HCT116 (cell line): ENCODE data around the gene SLC16A7. TPM values are rescaled to one million over a fixed set of nuclear protein-coding genes. Genes with fewer than 3 reads are reported as not detected.

Experiments used
- ATAC-seq: fragments of 200-7000 bp; cut with Tn5 transposase; 2 replicates; pipeline ENCODE4 v1.9.1; 2020; ENCODE audit warnings: mild to moderate bottlenecking, moderate library complexity
- BruUV-seq: library from RNA; stranded (reverse); fragments of 400-500 nt; replicated peaks from 2 replicates; lab custom pipeline; 2021; lab: Mats Ljungman, UMichigan
- CTCF ChIA-PET: fragments of 300-600 bp; sonication (Branson Sonifier 250); formaldehyde crosslinking; loops from one replicate; lab custom pipeline; 2021; ENCODE audit warnings: antibody characterized with exemption; lab: Charles Lee
- POLR2A ChIA-PET: fragments of 300-600, 350-600 bp; sonication (Branson Sonifier 250); formaldehyde crosslinking; loops from one replicate; lab custom pipeline; 2021; ENCODE audit warnings: antibody characterized with exemption; lab: Charles Lee
- RAD21 ChIA-PET, 2 experiments: fragments of 300-600 bp; sonication (Branson Sonifier 250); formaldehyde crosslinking; loops; one replicate each; lab custom pipeline; 2023; ENCODE audit warnings: low total read pairs in 2 of 2; ENCODE audit not compliant: uncharacterized antibody in 2 of 2, unreplicated experiment in 2 of 2, low non-redundant PET in 1 of 2; lab: Charles Lee
- DNase-seq: peaks from one replicate; pipeline ENCODE4 v3.0.0-alpha.2; 2010; ENCODE audit warnings: low read depth, low spot score
- H2AFZ ChIP-seq: fragments of 200-600 bp; shearing (Covaris generic), sonication (generic); 2 replicates; pipeline ENCODE4 v1.6.1; 2017; ENCODE audit warnings: low read depth, mixed run types, mixed read lengths, antibody characterized with exemption, low read length; ENCODE audit not compliant: poor library complexity, severe bottlenecking
- H3K27ac ChIP-seq: 2 replicates; pipeline ENCODE4 v1.5.1; 2012; ENCODE audit warnings: low read depth, low read length
- H3K27me3 ChIP-seq: fragments of 200-600 bp; sonication (generic); 2 replicates; pipeline ENCODE4 v1.6.1; 2016; ENCODE audit warnings: mixed run types, low read length, mixed read lengths; ENCODE audit not compliant: insufficient read depth
- H3K36me3 ChIP-seq, 2 experiments: fragments of 200-500 bp in 1 of 2; fragments of 200-600 bp in 1 of 2; sonication (Bioruptor generic) in 1 of 2; sonication (generic) in 1 of 2; 2 replicates each; pipeline versions ENCODE4 v1.5.1 to v1.6.1; 2014 to 2016; ENCODE audit warnings: low read length in 2 of 2, inconsistent platforms in 1 of 2, mixed read lengths in 1 of 2, mixed run types in 1 of 2; ENCODE audit not compliant: insufficient read depth in 2 of 2, control insufficient read depth in 1 of 2
- H3K4me1 ChIP-seq, 2 experiments: fragments of 200-600 bp in 1 of 2; sonication (generic) in 1 of 2; 2 replicates each; pipeline versions ENCODE4 v1.5.1 to v1.6.1; 2012 to 2017; ENCODE audit warnings: low read length in 2 of 2, inconsistent platforms in 1 of 2, mild to moderate bottlenecking in 1 of 2, mixed read lengths in 1 of 2, mixed run types in 1 of 2, moderate library complexity in 1 of 2; ENCODE audit not compliant: insufficient read depth in 2 of 2, control insufficient read depth in 1 of 2
- H3K4me2 ChIP-seq: fragments of 200-600 bp; sonication (generic); 2 replicates; pipeline ENCODE4 v1.6.1; 2017; ENCODE audit warnings: mixed run types, low read length, mixed read lengths
- H3K4me3 ChIP-seq, 2 experiments: fragments of 200-600 bp in 1 of 2; sonication (generic) in 1 of 2; replicated peaks in 1 of 2; 2 replicates each; pipeline ENCODE4 v1.5.1; 2011 to 2016; ENCODE audit warnings: low read length in 2 of 2, control low read depth in 1 of 2, low read depth in 1 of 2, mild to moderate bottlenecking in 1 of 2, mixed read lengths in 1 of 2, mixed run types in 1 of 2
- H3K79me2 ChIP-seq: fragments of 200-600 bp; sonication (generic); 2 replicates; pipeline ENCODE4 v1.6.1; 2017; ENCODE audit warnings: mild to moderate bottlenecking, mixed run types, low read length, moderate library complexity, mixed read lengths; ENCODE audit not compliant: insufficient read depth
- H3K9ac ChIP-seq: fragments of 200-600 bp; sonication (generic); 2 replicates; pipeline ENCODE4 v1.6.1; 2016; ENCODE audit warnings: low read length, mixed read lengths
- H3K9me2 ChIP-seq: fragments of 200-600 bp; sonication (generic), shearing (Covaris generic); 2 replicates; pipeline ENCODE4 v1.6.1; 2017; ENCODE audit warnings: mixed run types, mild to moderate bottlenecking, moderate library complexity; ENCODE audit not compliant: insufficient read depth
- H3K9me3 ChIP-seq, 2 experiments: fragments of 200-500 bp in 1 of 2; fragments of 200-600 bp in 1 of 2; sonication (Bioruptor generic) in 1 of 2; sonication (generic) in 1 of 2; 2 replicates each; pipeline ENCODE4 v1.6.1; 2014 to 2017; ENCODE audit warnings: low read length in 2 of 2, mixed read lengths in 2 of 2, inconsistent platforms in 1 of 2, low read depth in 1 of 2, mild to moderate bottlenecking in 1 of 2, mixed run types in 1 of 2, moderate library complexity in 1 of 2; ENCODE audit not compliant: control insufficient read depth in 1 of 2, insufficient read depth in 1 of 2
- H4K20me1 ChIP-seq: fragments of 200-600 bp; sonication (generic), shearing (Covaris generic); 2 replicates; pipeline ENCODE4 v1.6.1; 2017; ENCODE audit warnings: mixed run types, mild to moderate bottlenecking, moderate library complexity; ENCODE audit not compliant: insufficient read depth
- CEBPB ChIP-seq: IDR thresholded peaks from 2 replicates; pipeline ENCODE4 v1.6.1; 2012; ENCODE audit warnings: low read depth
- EGR1 ChIP-seq: IDR thresholded peaks from 2 replicates; pipeline ENCODE4 v1.6.1; 2012; ENCODE audit warnings: low read depth
- EZH2 ChIP-seq: fragments of 200-600 bp; sonication (generic); IDR thresholded peaks from 2 replicates; pipeline ENCODE4 v1.6.1; 2017; ENCODE audit warnings: antibody characterized with exemption, mixed run types
- JUND ChIP-seq: IDR thresholded peaks from 2 replicates; pipeline ENCODE4 v1.6.1; 2012
- POLR2AphosphoS5 ChIP-seq: IDR thresholded peaks from 2 replicates; pipeline ENCODE4 v1.6.1; 2011; ENCODE audit warnings: mild to moderate bottlenecking, low read depth, low read length, moderate library complexity
- RAD21 ChIP-seq: IDR thresholded peaks from 2 replicates; pipeline ENCODE4 v1.6.1; 2012; ENCODE audit warnings: low read depth, mild to moderate bottlenecking
- SP1 ChIP-seq: IDR thresholded peaks from 2 replicates; pipeline ENCODE4 v1.6.1; 2012; ENCODE audit warnings: low read depth
- ZNF274 ChIP-seq: fragments of 200-500 bp; sonication (Bioruptor generic); IDR thresholded peaks from 2 replicates; pipeline ENCODE4 v1.6.1; 2014; ENCODE audit warnings: mild to moderate bottlenecking, low read depth, low read length, inconsistent platforms
- intact Hi-C: fragments of 100-400 bp; cut with micrococcal nuclease; formaldehyde crosslinking; loops from 2 replicates; pipeline ENCODE4 v1.10.0; 2022
- total RNA-seq: library from RNA; stranded (reverse); gene quantifications from one replicate; pipeline ENCODE4 v1.2.1, GENCODE V29; 2021; ENCODE audit not compliant: unreplicated experiment
- TF ChIP-seq, protein P1 (sequence below): IDR thresholded peaks from 2 replicates; pipeline ENCODE4 v1.6.1; 2012; ENCODE audit warnings: low read depth
- TF ChIP-seq, protein P2 (sequence below): IDR thresholded peaks from 2 replicates; pipeline ENCODE4 v1.6.1; 2011; ENCODE audit warnings: mild to moderate bottlenecking, low read length, moderate library complexity; ENCODE audit not compliant: insufficient replicate concordance; ENCODE audit errors: extremely low read depth

Gene SLC16A7
- total RNA-seq, 1 experiment from 2014 or later: 10.0 TPM

DNA sequence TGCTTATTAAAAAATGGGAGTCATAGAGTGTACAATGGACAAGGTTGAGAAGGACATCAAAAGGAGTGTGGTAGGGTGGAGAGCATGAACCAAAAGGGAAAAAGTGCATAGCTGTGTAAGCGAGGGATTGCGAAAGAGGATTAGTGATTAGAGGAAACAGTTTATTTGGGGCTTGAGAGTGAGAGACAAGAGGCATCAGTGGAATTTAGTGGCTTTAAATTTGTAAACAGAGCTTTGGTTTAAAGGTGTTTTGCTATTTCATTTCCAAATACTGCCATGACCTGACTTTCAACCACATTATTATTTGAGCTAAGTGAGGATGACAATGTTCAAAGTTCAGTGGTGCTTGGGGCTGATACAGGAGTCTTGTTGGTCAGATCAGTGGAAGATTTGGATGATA is 53.4 kb downstream of the SLC16A7 start:
- POLR2A ChIA-PET: no interaction called here
- no peaks in the 10 kb centered on the region for H3K79me2 ChIP-seq
- H3K9ac ChIP-seq: no peak overlapping the region
- H2AFZ ChIP-seq: no peak overlapping the region
- no peaks in the 10 kb centered on the region for H3K27me3 ChIP-seq
- RAD21 ChIA-PET: no interaction called here
- no peak for ATAC-seq
- no peaks in the 10 kb centered on the region for H4K20me1 ChIP-seq
- H3K36me3 ChIP-seq: no peaks in the 10 kb centered on the region
- no peak overlapping the region for H3K27ac ChIP-seq
- H3K9me3 ChIP-seq: no peaks in the 10 kb centered on the region
- no peaks in the 10 kb centered on the region for H3K9me2 ChIP-seq
- BruUV-seq: no TSS peak
- no peak for DNase-seq
- CTCF ChIA-PET: no interaction called here
- no peak overlapping the region for H3K4me2 ChIP-seq
- intact Hi-C loops: no loop called here
- H3K4me3 ChIP-seq: no peak overlapping the region
- peaks cover 2 to 10% of the 10 kb centered on the region in 2 experiments; a peak in 1 of 4 replicates for H3K4me1 ChIP-seq
- peak; percentile 36; the same call in 1 of the 2 replicates for TF ChIP-seq CEBPB
- TF ChIP-seq, protein P1, sequence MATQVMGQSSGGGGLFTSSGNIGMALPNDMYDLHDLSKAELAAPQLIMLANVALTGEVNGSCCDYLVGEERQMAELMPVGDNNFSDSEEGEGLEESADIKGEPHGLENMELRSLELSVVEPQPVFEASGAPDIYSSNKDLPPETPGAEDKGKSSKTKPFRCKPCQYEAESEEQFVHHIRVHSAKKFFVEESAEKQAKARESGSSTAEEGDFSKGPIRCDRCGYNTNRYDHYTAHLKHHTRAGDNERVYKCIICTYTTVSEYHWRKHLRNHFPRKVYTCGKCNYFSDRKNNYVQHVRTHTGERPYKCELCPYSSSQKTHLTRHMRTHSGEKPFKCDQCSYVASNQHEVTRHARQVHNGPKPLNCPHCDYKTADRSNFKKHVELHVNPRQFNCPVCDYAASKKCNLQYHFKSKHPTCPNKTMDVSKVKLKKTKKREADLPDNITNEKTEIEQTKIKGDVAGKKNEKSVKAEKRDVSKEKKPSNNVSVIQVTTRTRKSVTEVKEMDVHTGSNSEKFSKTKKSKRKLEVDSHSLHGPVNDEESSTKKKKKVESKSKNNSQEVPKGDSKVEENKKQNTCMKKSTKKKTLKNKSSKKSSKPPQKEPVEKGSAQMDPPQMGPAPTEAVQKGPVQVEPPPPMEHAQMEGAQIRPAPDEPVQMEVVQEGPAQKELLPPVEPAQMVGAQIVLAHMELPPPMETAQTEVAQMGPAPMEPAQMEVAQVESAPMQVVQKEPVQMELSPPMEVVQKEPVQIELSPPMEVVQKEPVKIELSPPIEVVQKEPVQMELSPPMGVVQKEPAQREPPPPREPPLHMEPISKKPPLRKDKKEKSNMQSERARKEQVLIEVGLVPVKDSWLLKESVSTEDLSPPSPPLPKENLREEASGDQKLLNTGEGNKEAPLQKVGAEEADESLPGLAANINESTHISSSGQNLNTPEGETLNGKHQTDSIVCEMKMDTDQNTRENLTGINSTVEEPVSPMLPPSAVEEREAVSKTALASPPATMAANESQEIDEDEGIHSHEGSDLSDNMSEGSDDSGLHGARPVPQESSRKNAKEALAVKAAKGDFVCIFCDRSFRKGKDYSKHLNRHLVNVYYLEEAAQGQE: no peak

DNA sequence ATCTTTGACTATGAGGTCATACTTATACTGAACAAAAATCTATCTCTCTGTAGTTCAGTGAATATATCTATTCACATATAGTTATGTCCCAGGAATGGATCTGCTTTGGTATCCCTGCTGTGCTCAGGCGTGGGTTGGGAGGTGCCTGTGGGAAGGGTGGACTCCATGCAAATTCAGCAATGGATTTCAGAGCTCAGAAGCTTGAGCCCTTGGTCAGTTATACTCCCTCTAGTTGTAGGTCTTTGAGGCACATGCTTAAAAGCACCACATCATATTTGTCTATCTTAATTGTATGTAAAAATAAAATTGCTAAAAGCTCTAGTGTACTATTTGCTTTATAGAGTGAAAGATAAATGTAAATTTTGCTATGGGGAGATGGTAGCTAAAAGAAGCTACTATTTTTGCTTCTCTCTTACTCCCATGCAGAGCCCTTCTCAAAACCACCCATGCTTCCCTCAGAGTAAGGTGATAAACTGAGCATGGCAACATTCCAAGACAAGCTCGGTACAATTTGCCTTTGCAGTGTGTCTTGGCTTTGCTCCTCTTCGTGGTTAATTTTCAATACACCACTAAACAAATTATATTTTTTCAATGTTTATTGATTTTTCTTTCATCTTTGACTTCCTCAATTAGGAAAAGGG is 54.9 kb downstream of the SLC16A7 start:
- Histone ChIP-seq H3K27ac (no peak overlapping the region), H3K9me2 (no peaks in the 10 kb centered on the region), H3K79me2 (no peaks in the 10 kb centered on the region), H3K9ac (no peak overlapping the region), H3K36me3 (no peaks in the 10 kb centered on the region), H3K4me1 (peaks cover 2 to 10% of the 10 kb centered on the region in 2 experiments; a peak in 1 of 4 replicates), H3K27me3 (no peaks in the 10 kb centered on the region), H2AFZ (no peak overlapping the region), H3K4me2 (0 out of 2 replicates have a peak overlapping the region, but pooled peaks have one; percentile 8), H4K20me1 (no peaks in the 10 kb centered on the region), H3K4me3 (no peak overlapping the region), H3K9me3 (no peaks in the 10 kb centered on the region)
- BruUV-seq: no TSS peak
- DNase-seq: no peak
- no peak for TF ChIP-seq EGR1
- TF ChIP-seq POLR2AphosphoS5: no peak
- no peak for TF ChIP-seq EZH2
- TF ChIP-seq, protein P2, sequence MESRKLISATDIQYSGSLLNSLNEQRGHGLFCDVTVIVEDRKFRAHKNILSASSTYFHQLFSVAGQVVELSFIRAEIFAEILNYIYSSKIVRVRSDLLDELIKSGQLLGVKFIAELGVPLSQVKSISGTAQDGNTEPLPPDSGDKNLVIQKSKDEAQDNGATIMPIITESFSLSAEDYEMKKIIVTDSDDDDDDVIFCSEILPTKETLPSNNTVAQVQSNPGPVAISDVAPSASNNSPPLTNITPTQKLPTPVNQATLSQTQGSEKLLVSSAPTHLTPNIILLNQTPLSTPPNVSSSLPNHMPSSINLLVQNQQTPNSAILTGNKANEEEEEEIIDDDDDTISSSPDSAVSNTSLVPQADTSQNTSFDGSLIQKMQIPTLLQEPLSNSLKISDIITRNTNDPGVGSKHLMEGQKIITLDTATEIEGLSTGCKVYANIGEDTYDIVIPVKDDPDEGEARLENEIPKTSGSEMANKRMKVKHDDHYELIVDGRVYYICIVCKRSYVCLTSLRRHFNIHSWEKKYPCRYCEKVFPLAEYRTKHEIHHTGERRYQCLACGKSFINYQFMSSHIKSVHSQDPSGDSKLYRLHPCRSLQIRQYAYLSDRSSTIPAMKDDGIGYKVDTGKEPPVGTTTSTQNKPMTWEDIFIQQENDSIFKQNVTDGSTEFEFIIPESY: no peak
- no peak for TF ChIP-seq ZNF274
- no peak for TF ChIP-seq JUND
- TF ChIP-seq SP1: no peak
- no peak for TF ChIP-seq RAD21
- ATAC-seq: no peak; the same call in 1 of the 2 replicates
- ChIA-PET RAD21 (no interaction called here), CTCF (no interaction called here), POLR2A (no interaction called here)
- intact Hi-C loops: no loop called here
